ENCODE data around the gene COL9A3.

The COL9A3 gene

GRCh38 chr20:62876902-62877816 is 60.3 kb downstream of the COL9A3 start:
- H3K4me3 ChIP-seq (ENCODE audit: low read depth, low read length) = no peak overlapping the region
- TF ChIP-seq CTCF (IDR thresholded peaks at IDR 0.05; ENCODE audit: low read depth, low read length) = no peak

- TF ChIP-seq CTCF (IDR thresholded peaks at IDR 0.05; ENCODE audit: low read depth, low read length) = no peak
Measured at GRCh38 chr20:62878244-62879038, 61.6 kb downstream of the COL9A3 start.

GRCh38 chr20:62879275-62880146 is 62.7 kb downstream of the COL9A3 start:
- no peak overlapping the region for H3K4me3 ChIP-seq (ENCODE audit: low read depth, low read length)
- no peak for TF ChIP-seq CTCF (IDR thresholded peaks at IDR 0.05; ENCODE audit: low read depth, low read length)

More at GRCh38 chr20:62878244-62879038, 61.6 kb downstream of the COL9A3 start:
- no peak overlapping the region for H3K4me3 ChIP-seq (ENCODE audit: low read depth, low read length)

GRCh38 chr20:62880147-62880934 is 63.5 kb downstream of the COL9A3 start:
- no peak for TF ChIP-seq CTCF (IDR thresholded peaks at IDR 0.05; ENCODE audit: low read depth, low read length)
- H3K4me3 ChIP-seq (ENCODE audit: low read depth, low read length) = no peak overlapping the region

GRCh38 chr20:62880935-62881661 is 64.2 kb downstream of the COL9A3 start:
- H3K4me3 ChIP-seq (ENCODE audit: low read depth, low read length) = no peak overlapping the region
- TF ChIP-seq CTCF (IDR thresholded peaks at IDR 0.05; ENCODE audit: low read depth, low read length) = no peak
